Left lung (tissue), 10 donors: ENCODE measurements around the gene PXDC1. TPM values are rescaled to one million over a fixed set of nuclear protein-coding genes. Genes with fewer than 3 reads are reported as not detected.
A peak's percentile ranks its signal among the peaks of the same experiment; 100 is the strongest.
"Not testable (repeated sequence)": the region's sequence is repeated elsewhere in the genome, so short reads cannot be mapped to it uniquely, and the experiment has no call there.

Experiments
- ATAC-seq: fragments of 200-7000 bp; cut with Tn5 transposase; one replicate; pipeline ENCODE4 v1.9.1; 2020; ENCODE audit warnings: moderate library complexity
- DNase-seq, 4 donors: peaks; one replicate each; pipeline ENCODE4 v3.0.0-alpha.2; 2013 to 2020
- H3K27ac ChIP-seq, 2 donors: fragments of 200-600 bp; sonication (generic) in 1 of 2; one replicate each; pipeline versions ENCODE4 v1.5.0 to v1.8.0; 2020 to 2021
- H3K27me3 ChIP-seq, 2 donors: fragments of 200-600 bp; sonication (generic) in 1 of 2; one replicate each; pipeline versions ENCODE4 v1.5.0 to v1.8.0; 2020 to 2021
- H3K36me3 ChIP-seq, 2 donors: fragments of 200-600 bp; sonication (generic) in 1 of 2; one replicate each; pipeline versions ENCODE4 v1.5.0 to v1.8.0; 2020 to 2021
- H3K4me1 ChIP-seq, 2 donors: fragments of 200-600 bp; one replicate each; pipeline ENCODE4 v1.8.0; 2021
- H3K4me3 ChIP-seq, 2 donors: fragments of 200-600 bp; sonication (generic) in 1 of 2; one replicate each; pipeline versions ENCODE4 v1.5.0 to v1.8.0; 2020 to 2021; ENCODE audit warnings: mild to moderate bottlenecking in 1 of 2
- H3K9me3 ChIP-seq, 2 donors: fragments of 200-600 bp; sonication (generic) in 1 of 2; one replicate each; pipeline versions ENCODE4 v1.5.0 to v1.8.0; 2020 to 2021
- CTCF ChIP-seq, 2 donors: fragments of 200-600 bp; sonication (generic) in 1 of 2; IDR thresholded peaks; one replicate each; pipeline versions ENCODE4 v1.5.0 to v1.8.0; 2021; ENCODE audit warnings: antibody characterized with exemption in 2 of 2
- intact Hi-C, 2 donors: fragments of 100-400 bp; cut with DNase I; formaldehyde crosslinking; loops; one replicate each; pipeline versions ENCODE4 v1.11.2 to v1.14.2; 2022
- polyA plus RNA-seq, 6 donors: library from polyadenylated mRNA; unstranded; fragments of 120-200 nt; gene quantifications; one replicate each; pipeline ENCODE4 v1.2.1, GENCODE V29; 2013; ENCODE audit not compliant: insufficient read length in 6 of 6
- total RNA-seq, 2 donors: library from RNA; stranded (reverse); fragmentation: NEBNext Ultra II Directional; extraction: Animal tissue kit (Norgen Biotek cat#: 25700); gene quantifications; one replicate each; pipeline ENCODE4 v1.2.1, GENCODE V29; 2021
- donor health status: DM: no; HTN: yes; CAD: no.
- donor health status: DM: no; HTN: no; CAD: no.

PXDC1 gene
- total and polyA plus RNA-seq, 8 donors, result 11.0 to 50.8 (median 15.8) TPM

- no peak for DNase-seq
- no peak for TF ChIP-seq CTCF (IDR thresholded peaks at IDR 0.05)
- no peak overlapping the region for H3K27ac ChIP-seq
- peaks cover 0 to 46% of the 10 kb centered on the region in 2 donors for H3K27me3 ChIP-seq
- no peaks in the 10 kb centered on the region for H3K36me3 ChIP-seq
- intact Hi-C loops, result no loop called here
- no peaks in the 10 kb centered on the region for H3K9me3 ChIP-seq
- no peak for ATAC-seq
- no peak overlapping the region for H3K4me3 ChIP-seq
- peaks cover 0 to 14% of the 10 kb centered on the region in 2 donors for H3K4me1 ChIP-seq
Observed at GRCh38 chr6:3754776-3755175, 3.3 kb upstream of the PXDC1 start.

- intact Hi-C loops, H3K4me3 ChIP-seq, H3K27ac ChIP-seq, ATAC-seq, H3K9me3 ChIP-seq, DNase-seq, H3K36me3 ChIP-seq: not testable (repeated sequence)
- Histone ChIP-seq H3K4me1 (peaks cover 2 to 20% of the 10 kb centered on the region in 2 donors), H3K27me3 (peaks cover 0 to 52% of the 10 kb centered on the region in 2 donors)
Observed at GRCh38 chr6:3754032-3754725, 2.7 kb upstream of the PXDC1 start.

DNA sequence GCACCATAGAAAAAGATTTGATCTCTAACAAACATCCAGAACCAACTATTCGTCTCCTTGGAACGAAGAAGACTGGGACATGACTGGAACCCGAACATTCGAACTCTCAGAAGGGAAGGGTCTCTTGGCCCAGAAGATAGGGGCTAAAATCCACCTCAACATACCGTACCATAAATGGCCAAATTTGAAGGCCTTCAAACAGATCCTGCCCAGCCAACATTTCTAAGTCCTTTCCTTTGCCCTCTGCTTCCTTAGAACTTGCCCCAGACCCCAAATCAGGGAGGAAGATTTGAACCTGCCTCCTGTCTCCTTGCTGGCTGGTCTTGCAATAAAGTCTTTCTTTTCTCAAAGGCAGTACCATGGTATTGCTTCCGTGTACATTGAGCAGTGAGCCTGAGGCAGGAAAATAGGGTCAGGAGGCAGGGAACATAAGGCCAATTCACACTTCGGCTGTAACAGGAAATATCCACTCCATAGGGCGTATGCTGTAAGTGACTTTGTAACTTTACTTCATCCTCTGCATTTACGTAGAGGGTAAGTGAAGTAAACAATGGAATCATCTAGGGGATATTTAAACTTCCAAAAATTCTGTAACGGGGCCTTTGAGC lies 1.8 kb upstream of the PXDC1 start:
- Histone ChIP-seq H3K36me3 (no peaks in the 10 kb centered on the region), H3K27ac (peak overlapping the region in 1 of 2 donors; percentile 19), H3K27me3 (peaks cover 0 to 52% of the 10 kb centered on the region in 2 donors), H3K4me3 (no peak overlapping the region), H3K9me3 (no peaks in the 10 kb centered on the region), H3K4me1 (peaks cover 11 to 29% of the 10 kb centered on the region in 2 donors)
- ATAC-seq (no peak), DNase-seq (no peak)
- intact Hi-C loops, result no loop called here
- TF ChIP-seq CTCF (IDR thresholded peaks at IDR 0.05), result no peak

DNA sequence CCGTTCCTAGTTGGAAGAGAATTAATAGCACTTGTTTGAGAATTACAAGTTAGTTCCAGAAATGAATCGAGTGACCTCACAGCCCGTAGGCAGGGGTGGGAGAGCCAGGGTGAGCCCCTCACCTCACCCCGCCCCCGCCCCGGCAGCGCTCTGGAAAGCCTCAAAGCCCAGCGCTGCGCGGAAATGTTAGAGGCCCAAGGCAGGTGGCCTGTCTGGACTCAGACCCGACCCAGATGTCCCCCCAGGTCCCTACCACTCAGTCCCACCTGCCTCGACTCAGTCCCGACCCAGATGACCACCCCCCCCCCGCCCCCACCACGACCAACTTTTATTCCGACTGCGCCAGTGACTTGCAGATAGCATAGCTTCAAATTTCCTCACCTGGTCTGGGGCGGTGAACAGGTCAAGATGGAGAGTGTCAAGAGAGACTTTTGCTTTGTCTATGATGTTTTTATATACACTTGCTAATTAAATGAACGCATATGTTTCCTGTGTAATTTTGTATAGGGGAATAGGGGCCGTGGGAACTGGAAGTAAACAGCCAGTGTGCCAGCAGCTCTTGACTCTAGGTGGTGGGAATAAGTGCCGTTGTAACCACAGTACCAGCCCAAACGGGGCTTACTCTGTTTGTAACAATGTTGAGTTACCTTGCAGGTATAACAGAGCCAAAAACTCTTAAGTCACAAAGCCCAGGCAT lies 1.2 kb upstream of the PXDC1 start:
- peaks cover 14 to 35% of the 10 kb centered on the region in 2 donors for H3K4me1 ChIP-seq
- TF ChIP-seq CTCF (IDR thresholded peaks at IDR 0.05), result no peak
- H3K27me3 ChIP-seq, result peaks cover 0 to 52% of the 10 kb centered on the region in 2 donors
- DNase-seq (peak in 1 of 4 donors; percentile 44), ATAC-seq (no peak)
- intact Hi-C loops, result no loop called here
- no peaks in the 10 kb centered on the region for H3K36me3 ChIP-seq
- H3K4me3 ChIP-seq, result peak overlapping the region; percentile 66 to 79
- peak overlapping the region; percentile 92 to 98 for H3K27ac ChIP-seq
- H3K9me3 ChIP-seq, result no peaks in the 10 kb centered on the region

DNA sequence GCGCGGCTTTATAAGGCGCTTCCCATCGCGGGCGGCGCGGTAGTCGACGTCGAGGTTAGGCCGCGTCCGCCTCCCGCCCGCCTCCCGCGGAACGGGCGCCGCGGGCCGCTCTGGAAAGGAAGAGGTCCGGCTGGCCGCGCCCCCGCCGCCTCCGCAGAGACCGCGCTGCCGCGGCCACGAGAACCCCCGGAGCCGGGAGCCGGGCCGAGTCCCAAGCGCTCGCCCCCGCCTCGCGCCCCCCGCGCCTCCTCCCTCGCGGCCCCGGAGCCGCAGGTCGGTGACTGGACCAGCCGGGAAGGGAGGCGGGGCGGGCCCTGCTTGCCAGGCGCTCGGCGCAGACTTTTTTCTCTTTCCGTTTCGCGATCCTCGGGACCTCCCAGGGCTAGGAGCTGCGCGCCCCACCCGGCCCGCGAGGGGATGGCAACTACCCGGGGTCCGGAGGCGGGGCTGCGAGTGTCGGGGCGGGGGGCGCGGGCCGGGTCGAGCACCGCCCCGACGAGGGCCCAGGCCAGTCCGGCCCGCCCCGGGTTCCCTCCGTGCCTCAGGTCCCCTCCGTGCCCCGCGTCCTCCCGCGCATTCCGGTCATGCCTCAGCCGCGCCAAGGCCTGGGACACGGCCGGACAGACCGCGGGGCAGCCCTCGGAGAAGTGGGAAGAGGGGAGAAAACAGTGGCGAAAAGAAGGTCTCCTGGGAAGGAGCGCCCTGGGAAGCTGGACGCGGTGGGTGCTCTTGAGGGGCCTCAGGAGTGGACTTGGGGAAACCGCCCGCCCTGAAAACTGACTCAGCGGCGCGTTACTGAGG lies 417 bp upstream of the PXDC1 start:
- Histone ChIP-seq H3K27me3 (peaks cover 0 to 52% of the 10 kb centered on the region in 2 donors), H3K4me3 (peak overlapping the region; percentile 66 to 79), H3K4me1 (peaks cover 14 to 43% of the 10 kb centered on the region in 2 donors), H3K36me3 (no peaks in the 10 kb centered on the region), H3K9me3 (no peaks in the 10 kb centered on the region), H3K27ac (peak overlapping the region; percentile 92 to 98)
- peak; percentile 70 for ATAC-seq
- intact Hi-C loops, result no loop called here
- DNase-seq, result peak; percentile 85 to 93 (median 90)
- TF ChIP-seq CTCF (IDR thresholded peaks at IDR 0.05), result peak; percentile 34 to 52
